B cell (primary cell): Measurements from ENCODE around the gene ARHGAP32. TPM values are rescaled to one million over a fixed set of nuclear protein-coding genes. Genes with fewer than 3 reads are reported as not detected.

Experiments used
- ATAC-seq: fragments of 200-7000 bp; cut with Tn5 transposase; one replicate; pipeline ENCODE4 v1.10.0; 2021; ENCODE audit warnings: low read depth, mild to moderate bottlenecking, moderate number of reproducible peaks, moderate library complexity
- CTCF ChIA-PET: fragments of 350-600 bp; sonication (Branson Sonifier 250); formaldehyde crosslinking; loops from one replicate; lab custom pipeline; 2021; ENCODE audit warnings: antibody characterized with exemption, inconsistent platforms; lab: Charles Lee
- POLR2A ChIA-PET: fragments of 350-600 bp; sonication (Branson Sonifier 250); formaldehyde crosslinking; loops from one replicate; lab custom pipeline; 2021; ENCODE audit warnings: antibody characterized with exemption; lab: Charles Lee
- DNase-seq: peaks from one replicate; pipeline ENCODE4 v3.0.0; 2013
- H2AFZ ChIP-seq: 2 replicates; pipeline ENCODE4 v1.6.1; 2012; ENCODE audit warnings: mild to moderate bottlenecking, low read depth, low read length; ENCODE audit not compliant: insufficient read depth, poor library complexity, severe bottlenecking
- H3K27ac ChIP-seq, 2 donors: 1 replicate in 1 of 2; 2 replicates in 1 of 2; pipeline ENCODE4 v1.5.1; 2012 to 2013; ENCODE audit warnings: low read length in 2 of 2, mild to moderate bottlenecking in 2 of 2, moderate library complexity in 1 of 2
- H3K27me3 ChIP-seq, 4 experiments: fragments of 200-600 bp in 1 of 4; sonication (generic) in 1 of 4; replicated peaks in 1 of 4; 1 replicate in 2 of 4; 2 replicates in 2 of 4; pipeline versions ENCODE4 v1.6.1 to v1.7.0; 2013 to 2016; ENCODE audit warnings: low read length in 3 of 4, mild to moderate bottlenecking in 2 of 4, mixed read lengths in 1 of 4, moderate library complexity in 1 of 4; ENCODE audit not compliant: insufficient read depth in 4 of 4, control insufficient read depth in 3 of 4; ENCODE audit errors: control extremely low read depth in 1 of 4
- H3K36me3 ChIP-seq, 2 experiments: replicated peaks in 1 of 2; 1 replicate in 1 of 2; 2 replicates in 1 of 2; pipeline versions ENCODE4 v1.6.1 to v1.7.1; 2013; ENCODE audit warnings: low read length in 1 of 2; ENCODE audit not compliant: insufficient read depth in 2 of 2, control insufficient read depth in 1 of 2; ENCODE audit errors: control extremely low read depth in 1 of 2, extremely low read depth in 1 of 2
- H3K4me1 ChIP-seq, 2 donors: fragments of 200-600 bp in 1 of 2; sonication (generic) in 1 of 2; 1 replicate in 1 of 2; 2 replicates in 1 of 2; pipeline versions ENCODE4 v1.5.1 to v1.6.1; 2013 to 2017; ENCODE audit warnings: low read length in 2 of 2; ENCODE audit not compliant: control insufficient read depth in 2 of 2, insufficient read depth in 2 of 2
- H3K4me2 ChIP-seq: replicated peaks from 2 replicates; pipeline ENCODE3; 2012; ENCODE audit warnings: mild to moderate bottlenecking, low read depth, low read length; ENCODE audit not compliant: poor library complexity, severe bottlenecking
- H3K4me3 ChIP-seq, 5 experiments: fragments of 200-600 bp in 1 of 5; sonication (generic) in 1 of 5; 1 replicate in 3 of 5; 2 replicates in 2 of 5; pipeline versions ENCODE4 v1.5.1 to v1.7.0; 2011 to 2016; ENCODE audit warnings: low read length in 4 of 5, mild to moderate bottlenecking in 4 of 5, low read depth in 2 of 5, control low read depth in 1 of 5, moderate library complexity in 1 of 5; ENCODE audit not compliant: insufficient read depth in 1 of 5; ENCODE audit errors: control extremely low read depth in 1 of 5, extremely low read depth in 1 of 5
- H3K79me2 ChIP-seq: fragments of 200-600 bp; sonication (generic); one replicate; pipeline ENCODE4 v1.6.0; 2016; ENCODE audit warnings: low read length; ENCODE audit not compliant: control insufficient read depth, insufficient read depth
- H3K9ac ChIP-seq: fragments of 200-600 bp; sonication (generic); 2 replicates; pipeline ENCODE4 v1.6.1; 2017; ENCODE audit warnings: mild to moderate bottlenecking, low read length, moderate library complexity
- H3K9me3 ChIP-seq, 3 donors: one replicate each; pipeline versions ENCODE4 v1.6.1 to v1.7.1; 2013; ENCODE audit warnings: low read length in 2 of 3; ENCODE audit not compliant: control insufficient read depth in 2 of 3, insufficient read depth in 1 of 3; ENCODE audit errors: control extremely low read depth in 1 of 3
- H4K20me1 ChIP-seq: 2 replicates; pipeline ENCODE4 v1.6.0; 2012; ENCODE audit warnings: mild to moderate bottlenecking, low read length; ENCODE audit not compliant: insufficient read depth, control insufficient read depth, poor library complexity, severe bottlenecking
- H3K27ac Mint-ChIP-seq: one replicate; pipeline ENCODE4 v1.8.0; 2021; ENCODE audit warnings: mixed read lengths
- H3K27me3 Mint-ChIP-seq: one replicate; pipeline ENCODE4 v1.8.0; 2021; ENCODE audit warnings: mixed read lengths
- H3K4me1 Mint-ChIP-seq: one replicate; pipeline ENCODE4 v1.8.0; 2021; ENCODE audit warnings: mixed read lengths
- H3K4me3 Mint-ChIP-seq: one replicate; pipeline ENCODE4 v1.8.0; 2021; ENCODE audit warnings: mixed read lengths
- H3K9me3 Mint-ChIP-seq: one replicate; pipeline ENCODE4 v1.8.0; 2022; ENCODE audit warnings: mixed read lengths; ENCODE audit not compliant: insufficient read depth
- EZH2 ChIP-seq: IDR thresholded peaks from 2 replicates; pipeline ENCODE4 v1.6.1; 2012; ENCODE audit warnings: borderline replicate concordance, low read depth, mild to moderate bottlenecking, moderate library complexity, low read length; ENCODE audit not compliant: insufficient read depth, poor library complexity, severe bottlenecking
- WGBS: methylation state at CpG from one replicate; pipeline ENCODE4 v1.1.5; 2013; ENCODE audit warnings: missing lambda C conversion rate; ENCODE audit not compliant: insufficient coverage; 5-methylcytosine and 5-hydroxymethylcytosine counted together
- intact Hi-C: fragments of 100-400 bp; cut with micrococcal nuclease; formaldehyde crosslinking; loops from one replicate; pipeline ENCODE4 v1.10.0; 2022
- polyA plus RNA-seq: library from polyadenylated mRNA; depleted of rRNA; stranded (reverse); fragments of >200 nt; gene quantifications from 2 replicates; pipeline ENCODE4 v1.2.3, GENCODE V29; 2012
- total RNA-seq, 2 donors: library from RNA; stranded (reverse); fragments of 120-200 nt in 1 of 2; gene quantifications; 1 replicate in 1 of 2; 2 replicates in 1 of 2; pipeline versions ENCODE4 v1.2.3 to v1.2.4, GENCODE V29; 2013 to 2022
- TF ChIP-seq, protein P1 (sequence below): fragments of 200-600 bp; IDR thresholded peaks from one replicate; pipeline ENCODE4 v1.8.0; 2022; ENCODE audit warnings: antibody characterized with exemption, mild to moderate bottlenecking

ARHGAP32 gene
- total and polyA plus RNA-seq, 2 donors (not counting 1 experiment from before 2014, with no cell fraction given), result 4.4 to 10.6 TPM

DNA sequence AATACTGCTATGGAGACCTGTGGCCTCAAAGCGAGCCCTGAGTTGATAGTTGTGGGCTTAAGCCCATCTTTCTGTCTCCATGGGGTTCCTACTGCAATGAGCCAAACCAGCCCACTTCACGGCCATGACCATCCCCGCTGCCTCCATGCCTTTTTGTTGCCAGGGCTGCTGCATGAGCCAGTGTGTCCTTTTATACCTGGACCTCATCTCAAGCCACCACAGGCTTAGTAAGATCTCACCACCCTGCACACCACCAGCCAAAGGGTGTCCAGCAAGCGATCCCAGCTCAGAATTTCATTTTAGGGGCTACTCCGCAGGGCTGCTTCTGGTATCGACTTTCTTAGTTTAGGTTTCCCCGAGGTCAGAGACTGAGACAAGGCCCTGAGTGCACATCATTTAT lies 257.8 kb downstream of the ARHGAP32 start:
- Mint-ChIP-seq H3K4me1 (peaks cover 3% of the 10 kb centered on the region), H3K9me3 (no peaks in the 10 kb centered on the region), H3K4me3 (no peak overlapping the region), H3K27ac (no peak overlapping the region), H3K27me3 (peaks cover 29% of the 10 kb centered on the region)
- peaks cover 0 to 16% (median 0%) of the 10 kb centered on the region in 3 donors for H3K9me3 ChIP-seq
- intact Hi-C loops, result no loop called here
- no peak overlapping the region for H3K27ac ChIP-seq
- H3K4me1 ChIP-seq, result no peaks in the 10 kb centered on the region
- H4K20me1 ChIP-seq, result no peaks in the 10 kb centered on the region
- no peak overlapping the region for H2AFZ ChIP-seq
- H3K4me2 ChIP-seq, result no peak overlapping the region
- peaks cover 0 to 27% (median 0%) of the 10 kb centered on the region in 4 experiments for H3K27me3 ChIP-seq
- DNase-seq (no peak), ATAC-seq (no peak)
- H3K9ac ChIP-seq, result no peak overlapping the region
- POLR2A ChIA-PET, result no interaction called here
- CTCF ChIA-PET, result interaction anchor here (0.9 to 1.5 kb wide), 2 partner anchors 22 to 62 kb away, joined by 3 to 4 read pairs; no protein-coding TSS in a partner anchor
- 90% methylated on average over 7 of the region's 7 CpGs for WGBS
- TF ChIP-seq, protein P1, sequence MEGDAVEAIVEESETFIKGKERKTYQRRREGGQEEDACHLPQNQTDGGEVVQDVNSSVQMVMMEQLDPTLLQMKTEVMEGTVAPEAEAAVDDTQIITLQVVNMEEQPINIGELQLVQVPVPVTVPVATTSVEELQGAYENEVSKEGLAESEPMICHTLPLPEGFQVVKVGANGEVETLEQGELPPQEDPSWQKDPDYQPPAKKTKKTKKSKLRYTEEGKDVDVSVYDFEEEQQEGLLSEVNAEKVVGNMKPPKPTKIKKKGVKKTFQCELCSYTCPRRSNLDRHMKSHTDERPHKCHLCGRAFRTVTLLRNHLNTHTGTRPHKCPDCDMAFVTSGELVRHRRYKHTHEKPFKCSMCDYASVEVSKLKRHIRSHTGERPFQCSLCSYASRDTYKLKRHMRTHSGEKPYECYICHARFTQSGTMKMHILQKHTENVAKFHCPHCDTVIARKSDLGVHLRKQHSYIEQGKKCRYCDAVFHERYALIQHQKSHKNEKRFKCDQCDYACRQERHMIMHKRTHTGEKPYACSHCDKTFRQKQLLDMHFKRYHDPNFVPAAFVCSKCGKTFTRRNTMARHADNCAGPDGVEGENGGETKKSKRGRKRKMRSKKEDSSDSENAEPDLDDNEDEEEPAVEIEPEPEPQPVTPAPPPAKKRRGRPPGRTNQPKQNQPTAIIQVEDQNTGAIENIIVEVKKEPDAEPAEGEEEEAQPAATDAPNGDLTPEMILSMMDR, result no peak
- TF ChIP-seq EZH2, result no peak
- H3K79me2 ChIP-seq, result no peaks in the 10 kb centered on the region
- H3K36me3 ChIP-seq, result no peaks in the 10 kb centered on the region
- no peak overlapping the region for H3K4me3 ChIP-seq

DNA sequence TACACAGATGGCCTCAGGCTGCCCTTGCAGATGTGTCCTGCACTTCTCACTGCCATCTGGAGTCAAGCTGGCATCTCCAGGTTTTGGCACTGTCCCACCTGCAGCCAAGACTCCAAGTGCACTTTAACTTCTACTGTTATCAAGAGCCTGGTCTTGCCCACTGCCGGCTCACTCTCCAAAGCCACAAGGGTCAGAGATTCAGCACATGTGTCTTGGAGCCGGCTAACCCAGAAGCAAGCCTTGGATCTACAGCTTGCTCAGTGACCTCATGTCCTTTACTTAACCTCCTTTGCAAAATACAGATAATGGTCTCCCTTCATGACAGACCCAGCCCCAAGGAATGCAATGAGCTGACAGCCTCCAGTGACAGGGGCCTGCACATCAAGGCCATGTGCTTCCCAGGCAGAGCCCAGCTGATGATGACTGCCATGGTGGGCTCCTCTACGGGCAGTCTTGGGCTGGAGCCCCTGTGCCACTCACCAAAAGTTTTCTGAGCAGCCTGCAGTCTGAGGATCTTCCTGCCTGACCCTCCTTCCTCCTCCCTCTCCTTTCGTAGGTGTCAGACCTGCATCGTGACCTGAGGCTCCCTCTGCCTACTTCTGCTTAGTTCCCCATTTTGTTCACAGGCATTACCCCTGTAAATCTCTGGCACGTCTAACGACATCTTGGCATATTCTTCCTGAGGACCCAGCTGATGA lies 258.5 kb downstream of the ARHGAP32 start:
- 86% methylated on average over 7 of the region's 7 CpGs for WGBS
- TF ChIP-seq, protein P1, result no peak
- TF ChIP-seq EZH2, result no peak
- CTCF ChIA-PET, result interaction anchor here (0.9 to 1.5 kb wide), 2 partner anchors 23 to 61 kb away, joined by 3 to 4 read pairs; no protein-coding TSS in a partner anchor
- H4K20me1 ChIP-seq, result no peaks in the 10 kb centered on the region
- intact Hi-C loops, result no loop called here
- no peak overlapping the region for H3K27ac ChIP-seq
- peaks cover under 1 to 2% of the 10 kb centered on the region in 2 donors for H3K4me1 ChIP-seq
- H3K9me3 Mint-ChIP-seq, result no peaks in the 10 kb centered on the region
- H3K9ac ChIP-seq, result no peak overlapping the region
- peaks cover 0 to 16% (median 0%) of the 10 kb centered on the region in 3 donors for H3K9me3 ChIP-seq
- peaks cover 7% of the 10 kb centered on the region for H3K4me1 Mint-ChIP-seq
- H3K4me3 Mint-ChIP-seq, result no peak overlapping the region
- POLR2A ChIA-PET, result no interaction called here
- no peak overlapping the region for H3K4me2 ChIP-seq
- no peak for ATAC-seq
- H3K79me2 ChIP-seq, result no peaks in the 10 kb centered on the region
- no peak overlapping the region for H3K4me3 ChIP-seq
- H3K36me3 ChIP-seq, result no peaks in the 10 kb centered on the region
- DNase-seq, result no peak
- no peak overlapping the region for H2AFZ ChIP-seq
- no peak overlapping the region for H3K27ac Mint-ChIP-seq
- peaks cover 0 to 24% (median 0%) of the 10 kb centered on the region in 4 experiments for H3K27me3 ChIP-seq
- peaks cover 24% of the 10 kb centered on the region for H3K27me3 Mint-ChIP-seq
